ENCODE measurements around the gene PROM2.

PROM2 gene

DNA sequence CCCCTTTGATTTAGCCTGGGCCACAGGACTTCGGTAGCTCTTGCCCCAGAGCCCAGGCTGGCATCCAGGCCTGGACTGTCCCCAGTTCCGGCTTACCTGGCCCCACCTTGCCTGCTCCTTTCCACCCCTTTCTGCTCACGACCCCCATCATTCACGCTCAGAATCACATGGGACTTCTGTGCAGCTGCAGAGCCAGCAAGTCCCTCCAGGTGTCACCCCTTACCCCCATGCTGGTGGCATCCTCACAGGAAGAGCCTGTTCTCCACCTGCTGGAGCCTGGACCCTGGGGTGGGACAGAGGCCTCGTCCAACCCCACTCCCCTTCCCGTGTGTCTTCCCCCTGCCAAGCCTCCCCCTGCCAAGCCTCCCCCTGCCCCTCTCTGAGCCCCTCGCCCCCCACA, 15.0 kb downstream of the PROM2 start:
- H3K27ac ChIP-seq = no peak overlapping the region
- in situ Hi-C loops (cut with HindIII; ENCODE audit: low pct_ligation_motif_present, low sequenced_read_pairs) = no loop called here
- H3K4me3 ChIP-seq (ENCODE audit: low read depth, low read length) = no peak overlapping the region
- H3K36me3 ChIP-seq (replicated peaks) = no peaks in the 10 kb centered on the region
- no peak for TF ChIP-seq CTCF (IDR thresholded peaks at IDR 0.05; ENCODE audit: low read depth, low read length, missing control alignments)
- no peak for DNase-seq
- no peaks in the 10 kb centered on the region for H3K27me3 ChIP-seq (replicated peaks)

GRCh38 chr2:95291222-95291621, 17.0 kb downstream of the PROM2 start:
- Histone ChIP-seq H3K27ac (no peak overlapping the region), H3K36me3 (replicated peaks) (no peaks in the 10 kb centered on the region), H3K27me3 (replicated peaks) (no peaks in the 10 kb centered on the region), H3K4me3 (ENCODE audit: low read depth, low read length) (no peak overlapping the region)
- in situ Hi-C loops (cut with HindIII; ENCODE audit: low pct_ligation_motif_present, low sequenced_read_pairs) = no loop called here
- no peak for TF ChIP-seq CTCF (IDR thresholded peaks at IDR 0.05; ENCODE audit: low read depth, low read length, missing control alignments)
- no peak for DNase-seq

DNA sequence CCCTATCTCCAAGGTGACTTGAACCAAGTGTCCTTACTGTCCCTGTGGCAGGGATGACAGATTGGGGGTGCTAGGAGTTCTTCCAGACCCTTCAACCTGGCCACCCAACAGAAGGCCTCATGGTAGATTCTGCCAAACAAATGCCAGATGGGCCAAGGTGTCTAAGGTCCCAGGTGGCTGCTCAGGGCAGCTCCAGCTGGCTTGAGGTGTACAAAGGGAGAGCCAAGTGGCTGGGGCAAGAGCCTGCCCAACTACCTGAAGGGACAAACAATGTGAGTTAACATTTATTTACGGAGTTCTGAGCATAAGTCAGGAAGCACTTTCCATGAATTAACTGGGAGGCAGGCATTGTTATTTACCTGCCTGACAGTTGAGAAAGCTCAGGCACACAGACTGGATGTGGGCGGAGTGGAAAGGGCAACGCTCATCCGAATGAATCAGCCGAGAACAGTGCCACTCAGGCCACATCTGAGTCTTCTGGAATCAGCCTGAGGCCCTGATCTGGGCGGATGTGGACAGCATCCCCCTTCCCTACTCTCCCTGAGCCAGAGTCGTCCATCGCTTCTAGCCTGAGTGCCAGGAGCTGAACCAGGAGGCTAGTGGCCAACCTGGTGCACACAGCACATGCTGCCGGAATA, 18.5 kb downstream of the PROM2 start:
- no peak overlapping the region for H3K4me3 ChIP-seq (ENCODE audit: low read depth, low read length)
- no peaks in the 10 kb centered on the region for H3K36me3 ChIP-seq (replicated peaks)
- DNase-seq = no peak
- no peak for TF ChIP-seq CTCF (IDR thresholded peaks at IDR 0.05; ENCODE audit: low read depth, low read length, missing control alignments)
- no peaks in the 10 kb centered on the region for H3K27me3 ChIP-seq (replicated peaks)
- in situ Hi-C loops (cut with HindIII; ENCODE audit: low pct_ligation_motif_present, low sequenced_read_pairs) = no loop called here
- H3K27ac ChIP-seq = no peak overlapping the region

- no peak for TF ChIP-seq CTCF (IDR thresholded peaks at IDR 0.05; ENCODE audit: low read depth, low read length, missing control alignments)
- H3K4me3 ChIP-seq (ENCODE audit: low read depth, low read length) = no peak overlapping the region
- H3K27me3 ChIP-seq (replicated peaks) = no peaks in the 10 kb centered on the region
- DNase-seq = no peak
- in situ Hi-C loops (cut with HindIII; ENCODE audit: low pct_ligation_motif_present, low sequenced_read_pairs) = no loop called here
- H3K27ac ChIP-seq = no peak overlapping the region
- no peaks in the 10 kb centered on the region for H3K36me3 ChIP-seq (replicated peaks)
Measured at GRCh38 chr2:95294579-95295250, 20.5 kb downstream of the PROM2 start.

DNA sequence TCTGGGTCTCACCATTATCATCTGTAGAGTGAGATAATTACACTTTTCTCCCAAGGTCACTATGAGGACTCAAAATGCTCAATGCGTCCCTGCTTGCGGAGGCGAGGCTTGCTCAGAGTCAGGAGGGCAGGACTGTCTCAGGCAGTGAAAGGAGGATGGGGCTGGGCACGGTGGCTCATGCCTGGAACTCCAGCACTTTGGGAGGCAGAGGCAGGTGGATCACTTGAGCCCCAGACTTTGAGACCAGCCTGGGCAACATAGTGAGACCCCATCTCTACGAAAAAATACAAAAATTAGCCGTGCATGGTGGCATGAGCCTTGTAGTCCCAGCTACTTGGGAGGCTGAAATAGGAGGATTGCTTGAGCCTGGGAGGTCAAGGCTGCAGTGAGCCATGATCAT, 21.1 kb downstream of the PROM2 start:
- TF ChIP-seq CTCF (IDR thresholded peaks at IDR 0.05; ENCODE audit: low read depth, low read length, missing control alignments) = no peak

DNA sequence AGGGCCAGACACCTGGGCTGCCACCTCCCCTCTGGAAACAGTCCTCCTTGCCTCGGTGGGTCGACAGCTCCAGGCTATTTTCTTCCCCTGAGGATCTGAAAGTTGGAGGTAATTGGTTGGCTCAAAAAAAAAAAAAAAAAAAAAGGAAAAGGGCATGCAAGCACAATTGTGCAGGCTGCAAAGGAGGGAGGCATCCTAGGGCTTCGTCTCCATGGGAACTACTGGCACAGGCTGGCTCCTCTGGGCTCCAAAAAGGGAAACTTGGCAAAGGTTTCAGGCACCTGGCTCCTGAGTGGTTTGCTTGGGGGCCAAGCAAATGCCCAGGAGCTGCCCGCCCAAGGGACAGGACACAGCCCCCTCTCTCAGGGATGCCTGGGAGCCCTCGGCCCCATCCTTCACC, 21.8 kb downstream of the PROM2 start:
- Histone ChIP-seq H3K4me3 (ENCODE audit: low read depth, low read length) (no peak overlapping the region), H3K36me3 (replicated peaks) (no peaks in the 10 kb centered on the region), H3K27ac (no peak overlapping the region), H3K27me3 (replicated peaks) (no peaks in the 10 kb centered on the region)
- in situ Hi-C loops (cut with HindIII; ENCODE audit: low pct_ligation_motif_present, low sequenced_read_pairs) = no loop called here
- TF ChIP-seq CTCF (IDR thresholded peaks at IDR 0.05; ENCODE audit: low read depth, low read length, missing control alignments) = no peak
- no peak for DNase-seq

More for the DNA sequence above, 21.1 kb downstream of the PROM2 start:
- Histone ChIP-seq H3K4me3 (ENCODE audit: low read depth, low read length) (no peak overlapping the region), H3K27ac (no peak overlapping the region), H3K36me3 (replicated peaks) (no peaks in the 10 kb centered on the region), H3K27me3 (replicated peaks) (no peaks in the 10 kb centered on the region)
- in situ Hi-C loops (cut with HindIII; ENCODE audit: low pct_ligation_motif_present, low sequenced_read_pairs) = no loop called here
- no peak for DNase-seq
